AG09319 (cell line): ENCODE measurements around the gene CCL2.

Experiments
- DNase-seq: peaks from one replicate; pipeline ENCODE4 v3.0.0-alpha.2; 2010; ENCODE audit warnings: low read depth; ENCODE audit errors: extremely low read depth
- CTCF ChIP-seq: IDR thresholded peaks from 2 replicates; pipeline ENCODE4 v1.5.1; 2011; ENCODE audit warnings: low read depth, mild to moderate bottlenecking, inconsistent platforms, low read length, moderate library complexity

Gene CCL2

DNA sequence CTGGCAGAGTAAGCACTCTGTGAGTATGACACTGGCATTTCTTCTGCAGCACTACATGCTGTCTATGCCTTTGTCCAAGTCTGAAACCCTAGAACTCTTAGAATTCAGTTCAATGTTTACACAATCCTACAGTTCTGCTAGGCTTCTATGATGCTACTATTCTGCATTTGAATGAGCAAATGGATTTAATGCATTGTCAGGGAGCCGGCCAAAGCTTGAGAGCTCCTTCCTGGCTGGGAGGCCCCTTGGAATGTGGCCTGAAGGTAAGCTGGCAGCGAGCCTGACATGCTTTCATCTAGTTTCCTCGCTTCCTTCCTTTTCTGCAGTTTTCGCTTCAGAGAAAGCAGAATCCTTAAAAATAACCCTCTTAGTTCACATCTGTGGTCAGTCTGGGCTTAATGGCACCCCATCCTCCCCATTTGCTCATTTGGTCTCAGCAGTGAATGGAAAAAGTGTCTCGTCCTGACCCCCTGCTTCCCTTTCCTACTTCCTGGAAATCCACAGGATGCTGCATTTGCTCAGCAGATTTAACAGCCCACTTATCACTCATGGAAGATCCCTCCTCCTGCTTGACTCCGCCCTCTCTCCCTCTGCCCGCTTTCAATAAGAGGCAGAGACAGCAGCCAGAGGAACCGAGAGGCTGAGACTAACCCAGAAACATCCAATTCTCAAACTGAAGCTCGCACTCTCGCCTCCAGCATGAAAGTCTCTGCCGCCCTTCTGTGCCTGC is at the start of gene CCL2:
TSS of gene CCL2 (plus strand) at position 635 of the 730 bp plus-strand sequence. CDS start at position 700, 65 bp downstream.
- peak; percentile 48 for DNase-seq
- TF ChIP-seq CTCF = no peak

DNA sequence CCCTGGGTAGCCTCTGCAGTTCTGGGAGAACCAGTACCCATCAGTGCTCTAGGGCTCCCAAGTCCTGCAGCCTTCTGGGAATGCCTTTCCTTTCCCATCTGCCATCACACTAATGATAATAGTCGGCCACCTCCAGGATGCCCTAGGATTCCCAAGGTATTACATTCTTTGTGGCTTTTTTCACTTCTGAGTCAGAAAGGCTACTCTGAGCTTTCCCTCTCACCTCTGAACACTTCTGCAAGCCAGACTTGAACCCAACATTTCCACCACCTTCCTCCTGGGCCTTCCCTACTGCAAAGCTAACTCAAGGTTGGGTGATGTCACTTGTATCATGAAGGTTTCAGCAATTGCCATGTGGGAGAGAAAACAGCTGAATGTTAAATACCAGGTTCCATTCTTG is 49.7 kb upstream of the CCL2 start:
- TF ChIP-seq CTCF = no peak
- DNase-seq = no peak

GRCh38 chr17:34206569-34206968 is 48.5 kb upstream of the CCL2 start:
- no peak for DNase-seq
- no peak for TF ChIP-seq CTCF

- no peak for DNase-seq
- TF ChIP-seq CTCF = no peak
These were observed 47.5 kb upstream of the CCL2 start for GRCh38 chr17:34207572-34207971.

DNA sequence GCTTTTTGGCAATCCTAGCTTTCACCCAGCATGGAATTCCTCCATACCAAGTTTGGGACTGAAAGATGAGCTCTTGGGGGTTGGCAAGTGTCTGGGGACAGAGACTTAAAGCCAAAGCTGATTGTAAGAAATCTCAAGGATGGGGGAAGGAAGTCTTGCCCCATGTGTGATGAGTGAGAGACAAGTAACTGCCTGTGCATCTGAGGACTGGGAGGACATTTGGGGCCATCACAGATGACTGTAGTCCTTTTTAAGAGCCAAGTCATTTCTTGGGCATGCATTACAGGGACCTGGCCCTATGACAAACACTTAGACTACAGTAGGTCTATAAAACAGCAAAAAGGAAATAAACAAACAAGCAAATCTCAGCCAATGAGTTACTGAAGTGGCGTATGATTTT is 36.3 kb upstream of the CCL2 start:
- DNase-seq = no peak
- no peak for TF ChIP-seq CTCF

- no peak for TF ChIP-seq CTCF
- DNase-seq = no peak
These were observed 35.7 kb upstream of the CCL2 start for GRCh38 chr17:34219405-34219804.

DNA sequence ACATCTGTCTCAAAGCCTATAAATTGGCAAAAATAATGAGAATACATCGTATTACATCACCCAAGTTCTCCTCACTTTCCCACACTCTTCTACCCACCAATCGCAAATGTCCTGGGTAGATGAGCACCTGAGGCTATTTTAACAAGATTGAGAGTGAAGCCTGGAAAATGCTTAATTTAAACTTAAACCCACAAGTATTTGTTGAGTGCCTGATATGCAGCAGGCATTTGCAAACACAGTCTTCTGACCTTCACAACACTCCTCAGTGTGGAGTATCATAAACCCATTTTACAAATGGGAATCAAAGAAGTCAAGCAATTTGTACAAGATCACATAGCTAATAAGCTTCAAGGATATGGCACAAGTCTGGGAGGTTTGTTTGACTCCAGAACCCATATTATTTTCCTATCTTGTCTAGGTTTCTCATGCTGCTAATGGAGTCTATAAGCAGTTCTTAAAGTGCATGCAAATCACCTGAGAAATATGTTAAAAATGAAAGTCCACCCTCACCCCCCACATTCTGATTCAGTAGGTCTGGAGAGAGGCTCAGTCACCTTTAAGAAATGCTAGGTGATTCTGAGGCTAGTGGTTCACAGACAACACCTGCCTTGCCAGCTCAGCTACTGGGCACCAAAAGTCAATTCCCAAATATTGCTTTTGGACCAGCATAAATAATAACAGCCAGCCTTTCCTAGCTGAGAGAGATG is 34.9 kb upstream of the CCL2 start:
- no peak for DNase-seq
- TF ChIP-seq CTCF = no peak
